Suprapubic skin (tissue), 4 donors: ENCODE data around the gene CFL1. TPM values are rescaled to one million over a fixed set of nuclear protein-coding genes. Genes with fewer than 3 reads are reported as not detected.

Experiments used
- DNase-seq, 2 donors: peaks; one replicate each; pipeline ENCODE4 v3.0.0-alpha.2; 2019; ENCODE audit warnings: low spot score in 2 of 2
- H3K27ac ChIP-seq: fragments of 200-600 bp; sonication (generic); one replicate; pipeline ENCODE4 v1.5.1; 2019
- H3K27me3 ChIP-seq: fragments of 200-600 bp; sonication (generic); one replicate; pipeline ENCODE4 v1.5.1; 2019
- H3K36me3 ChIP-seq: fragments of 200-600 bp; sonication (generic); one replicate; pipeline ENCODE4 v1.5.1; 2019
- H3K4me1 ChIP-seq: fragments of 200-600 bp; sonication (generic); one replicate; pipeline ENCODE4 v1.5.1; 2019
- H3K4me3 ChIP-seq: fragments of 200-600 bp; sonication (generic); one replicate; pipeline ENCODE4 v1.5.1; 2019; ENCODE audit warnings: mild to moderate bottlenecking
- H3K9me3 ChIP-seq: fragments of 200-600 bp; sonication (generic); one replicate; pipeline ENCODE4 v1.5.1; 2019
- CTCF ChIP-seq, 2 donors: fragments of 200-600 bp in 1 of 2; fragments of 450-650 bp in 1 of 2; sonication (generic) in 1 of 2; IDR thresholded peaks; one replicate each; pipeline ENCODE4 v1.5.1; 2016 to 2019; ENCODE audit warnings: antibody characterized with exemption in 2 of 2, mild to moderate bottlenecking in 1 of 2, moderate library complexity in 1 of 2
- EP300 ChIP-seq: sonication (generic); formaldehyde crosslinking; IDR thresholded peaks from one replicate; pipeline ENCODE4 v1.6.1; 2017; ENCODE audit warnings: antibody characterized with exemption
- POLR2A ChIP-seq, 2 donors: fragments of 450-650 bp; IDR thresholded peaks; one replicate each; pipeline ENCODE4 v1.6.1; 2017; ENCODE audit warnings: antibody characterized with exemption in 2 of 2, mild to moderate bottlenecking in 2 of 2, moderate library complexity in 2 of 2
- POLR2AphosphoS5 ChIP-seq, 3 donors: sonication (generic); formaldehyde crosslinking; IDR thresholded peaks; one replicate each; pipeline ENCODE4 v1.6.1; 2017; ENCODE audit warnings: antibody characterized with exemption in 3 of 3
- WGBS: methylation state at CpG from one replicate; pipeline ENCODE4 v1.1.5; 2018; 5-methylcytosine and 5-hydroxymethylcytosine counted together
- total RNA-seq, 4 donors: library from RNA; depleted of rRNA; stranded (reverse); fragments of >200 nt; gene quantifications; one replicate each; pipeline ENCODE4 v1.1.0, GENCODE V29; 2016

The CFL1 gene
- total RNA-seq, 4 donors from 2014 or later = 331 to 608 (median 584) TPM

- Histone ChIP-seq H3K4me3 (no peak overlapping the region), H3K27me3 (peaks cover 4% of the 10 kb centered on the region), H3K36me3 (no peaks in the 10 kb centered on the region), H3K9me3 (no peaks in the 10 kb centered on the region), H3K4me1 (peaks cover 10% of the 10 kb centered on the region), H3K27ac (no peak overlapping the region)
- DNase-seq = no peak
- WGBS = 40% methylated on average over 19 of the region's 20 CpGs
- TF ChIP-seq EP300 = no peak
These were observed 49.1 kb downstream of the CFL1 start for GRCh38 chr11:65808744-65809341.

- WGBS = 52% methylated on average over 5 of the region's 6 CpGs
- DNase-seq = no peak
- peaks cover 10% of the 10 kb centered on the region for H3K4me1 ChIP-seq
- H3K27ac ChIP-seq = no peak overlapping the region
- TF ChIP-seq POLR2A (IDR thresholded peaks at IDR 0.05) = no peak
- TF ChIP-seq EP300 = no peak
- TF ChIP-seq POLR2AphosphoS5 (IDR thresholded peaks at IDR 0.05) = no peak
- TF ChIP-seq CTCF (IDR thresholded peaks at IDR 0.05) = no peak
- H3K9me3 ChIP-seq = no peaks in the 10 kb centered on the region
- no peak overlapping the region for H3K4me3 ChIP-seq
- H3K36me3 ChIP-seq = no peaks in the 10 kb centered on the region
- peaks cover 16% of the 10 kb centered on the region for H3K27me3 ChIP-seq
These were observed 51.0 kb downstream of the CFL1 start for GRCh38 chr11:65806979-65807378.

Other genes starting within 250 kb of the CFL1 start
- 10 to 100 TPM; 29.2 to 45.5 (median 37.0) TPM for gene MAP3K11, start 244.0 kb downstream of the CFL1 start, total RNA-seq
- 10 to 100 TPM; 38.5 to 59.3 (median 43.6) TPM for gene PCNX3, start 242.4 kb downstream of the CFL1 start, total RNA-seq
- 10 to 100 TPM; 14.9 to 21.6 (median 19.0) TPM for gene SIPA1, start 220.1 kb downstream of the CFL1 start, total RNA-seq
- gene RELA, start 195.3 kb downstream of the CFL1 start, total RNA-seq = 100 to 1,000 TPM in 2 of 4 donors, 10 to 100 TPM in 2; 71.7 to 111 (median 93.5) TPM
- 100 to 1,000 TPM in 1 of 4 donors, 10 to 100 TPM in 3; 69.8 to 103 (median 77.5) TPM for gene KAT5, start 145.9 kb downstream of the CFL1 start, total RNA-seq
- 10 to 100 TPM; 24.5 to 53.8 (median 33.7) TPM for gene RNASEH2C, start 137.4 kb downstream of the CFL1 start, total RNA-seq
- 10 to 100 TPM; 26.3 to 55.9 (median 38.1) TPM for gene AP5B1, start 77.2 kb downstream of the CFL1 start, total RNA-seq
- 100 to 1,000 TPM in 2 of 4 donors, 10 to 100 TPM in 2; 64.4 to 196 (median 121) TPM for gene OVOL1, start 71.1 kb downstream of the CFL1 start, total RNA-seq
- gene SNX32, start 24.2 kb downstream of the CFL1 start, total RNA-seq = 1 to 10 TPM in 1 of 4 donors, under 1 TPM in 1, not detected in 2; 0.76 to 1.1 TPM
- gene MUS81, start 2.3 kb upstream of the CFL1 start, total RNA-seq = 10 to 100 TPM; 22.8 to 46.2 (median 32.2) TPM
- 10 to 100 TPM in 3 of 4 donors, 1 to 10 TPM in 1; 7.3 to 22.0 (median 13.0) TPM for gene EFEMP2, start 14.6 kb upstream of the CFL1 start, total RNA-seq
- gene CTSW, start 21.7 kb upstream of the CFL1 start, total RNA-seq = 1 to 10 TPM in 2 of 4 donors, under 1 TPM in 1, not detected in 1; 0.76 to 5.0 (median 1.4) TPM
- gene FIBP, start 30.3 kb upstream of the CFL1 start, total RNA-seq = 10 to 100 TPM; 46.9 to 89.3 (median 74.6) TPM
- 10 to 100 TPM; 16.0 to 35.8 (median 28.0) TPM for gene CCDC85B, start 32.5 kb upstream of the CFL1 start, total RNA-seq
- 100 to 1,000 TPM in 1 of 4 donors, 10 to 100 TPM in 1, 1 to 10 TPM in 2; 5.0 to 118 (median 28.9) TPM for gene FOSL1, start 42.2 kb upstream of the CFL1 start, total RNA-seq
- gene C11orf68, start 60.9 kb upstream of the CFL1 start, total RNA-seq = 10 to 100 TPM; 17.4 to 21.6 (median 19.5) TPM
- gene DRAP1, start 61.2 kb upstream of the CFL1 start, total RNA-seq = 10 to 100 TPM; 54.2 to 82.5 (median 68.0) TPM
- not detected for gene TSGA10IP, start 87.3 kb upstream of the CFL1 start, total RNA-seq
- 10 to 100 TPM; 21.1 to 56.6 (median 26.1) TPM for gene SART1, start 103.6 kb upstream of the CFL1 start, total RNA-seq
- 10 to 100 TPM; 51.8 to 61.6 (median 55.9) TPM for gene EIF1AD, start 144.0 kb upstream of the CFL1 start, total RNA-seq
- gene BANF1, start 144.3 kb upstream of the CFL1 start, total RNA-seq = 10 to 100 TPM; 32.1 to 54.2 (median 42.6) TPM
- 1,000 to 10,000 TPM in 2 of 4 donors, 100 to 1,000 TPM in 1, 10 to 100 TPM in 1; 48.8 to 2,556 (median 968) TPM for gene CST6, start 153.8 kb upstream of the CFL1 start, total RNA-seq
- not detected for gene CATSPER1, start 168.3 kb upstream of the CFL1 start, total RNA-seq
- gene GAL3ST3, start 191.0 kb upstream of the CFL1 start, total RNA-seq = not detected
- 100 to 1,000 TPM; 117 to 175 (median 149) TPM for gene SF3B2, start 194.2 kb upstream of the CFL1 start, total RNA-seq
- gene PACS1, start 212.1 kb upstream of the CFL1 start, total RNA-seq = 10 to 100 TPM; 30.5 to 78.6 (median 41.8) TPM